GM12872 (cell line): ENCODE measurements around the gene PKDCC.

ENCODE experiments used
- CTCF ChIP-seq: IDR thresholded peaks from 3 replicates; pipeline ENCODE4 v1.5.1; 2011; ENCODE audit warnings: low read depth, mild to moderate bottlenecking, low read length, moderate library complexity; ENCODE audit not compliant: insufficient read depth

Gene PKDCC

GRCh38 chr2:42047488-42048298 lies at the start of gene PKDCC:
TSS of gene PKDCC (plus strand) at chr2:42048021. CDS start at chr2:42048200, 179 bp downstream.
- no peak for TF ChIP-seq CTCF

GRCh38 chr2:41998186-41999127 lies 49.4 kb upstream of the PKDCC start:
- no peak for TF ChIP-seq CTCF

- no peak for TF ChIP-seq CTCF
These were observed 48.7 kb upstream of the PKDCC start for GRCh38 chr2:41999128-41999480.

GRCh38 chr2:41999592-42000281 lies 48.1 kb upstream of the PKDCC start:
- TF ChIP-seq CTCF = no peak

- TF ChIP-seq CTCF = no peak
These were observed 46.1 kb upstream of the PKDCC start for GRCh38 chr2:42001711-42002201.

GRCh38 chr2:42007551-42007950 lies 40.3 kb upstream of the PKDCC start:
- no peak for TF ChIP-seq CTCF
